GM18526 (cell line): ENCODE measurements around the gene SLC35B2.

ENCODE experiments used
- POLR2A ChIP-seq: IDR thresholded peaks from 3 replicates; pipeline ENCODE4 v1.6.1; 2011; ENCODE audit not compliant: insufficient read length; ENCODE audit errors: extremely low read depth

SLC35B2 gene

DNA sequence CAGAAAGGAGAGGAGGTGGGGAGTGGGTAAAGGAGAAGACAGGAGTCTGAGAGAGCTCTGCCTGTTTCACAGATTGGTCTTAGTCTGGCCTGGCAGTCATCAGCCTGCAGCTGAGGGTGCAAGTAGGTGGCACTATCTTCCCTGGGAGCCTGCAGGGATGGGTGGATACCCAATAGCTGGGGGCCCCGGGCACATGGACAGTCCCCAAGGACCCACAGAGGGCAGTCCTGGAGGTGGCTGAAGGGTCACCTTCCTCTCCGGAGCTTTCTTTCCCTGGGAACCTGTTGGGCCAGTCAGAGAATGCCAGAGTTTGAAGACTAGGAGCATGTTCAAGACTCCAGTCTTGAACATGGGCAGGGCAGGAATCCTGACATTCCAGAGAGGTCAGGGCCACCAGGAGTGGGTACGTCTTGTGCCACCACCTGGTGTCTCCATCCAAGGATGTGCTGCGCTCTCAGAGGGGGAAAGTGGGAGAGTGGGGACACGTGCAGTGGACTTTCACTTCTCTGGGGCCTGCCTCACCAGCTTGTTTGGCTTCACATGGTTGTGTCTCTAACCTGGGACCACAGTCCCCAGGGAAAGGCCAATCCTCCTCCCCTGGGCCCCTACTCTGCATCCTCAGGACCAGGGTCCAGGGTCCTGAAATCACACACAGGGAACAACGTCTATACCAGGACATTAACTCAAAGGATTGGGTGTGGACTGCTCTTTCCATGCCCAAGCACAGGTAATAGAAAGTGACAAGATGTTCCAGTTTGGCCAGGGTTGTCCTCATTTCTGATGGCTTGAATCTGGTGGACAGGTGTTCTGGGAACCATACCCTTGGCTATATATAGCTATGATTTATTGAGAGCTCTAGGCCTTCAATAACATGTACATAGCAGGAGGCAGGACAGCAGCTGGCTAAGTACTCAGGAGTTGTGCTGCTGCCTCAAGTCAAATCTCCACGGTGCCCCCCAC is 37.8 kb upstream of the SLC35B2 start:
- no peak for TF ChIP-seq POLR2A

DNA sequence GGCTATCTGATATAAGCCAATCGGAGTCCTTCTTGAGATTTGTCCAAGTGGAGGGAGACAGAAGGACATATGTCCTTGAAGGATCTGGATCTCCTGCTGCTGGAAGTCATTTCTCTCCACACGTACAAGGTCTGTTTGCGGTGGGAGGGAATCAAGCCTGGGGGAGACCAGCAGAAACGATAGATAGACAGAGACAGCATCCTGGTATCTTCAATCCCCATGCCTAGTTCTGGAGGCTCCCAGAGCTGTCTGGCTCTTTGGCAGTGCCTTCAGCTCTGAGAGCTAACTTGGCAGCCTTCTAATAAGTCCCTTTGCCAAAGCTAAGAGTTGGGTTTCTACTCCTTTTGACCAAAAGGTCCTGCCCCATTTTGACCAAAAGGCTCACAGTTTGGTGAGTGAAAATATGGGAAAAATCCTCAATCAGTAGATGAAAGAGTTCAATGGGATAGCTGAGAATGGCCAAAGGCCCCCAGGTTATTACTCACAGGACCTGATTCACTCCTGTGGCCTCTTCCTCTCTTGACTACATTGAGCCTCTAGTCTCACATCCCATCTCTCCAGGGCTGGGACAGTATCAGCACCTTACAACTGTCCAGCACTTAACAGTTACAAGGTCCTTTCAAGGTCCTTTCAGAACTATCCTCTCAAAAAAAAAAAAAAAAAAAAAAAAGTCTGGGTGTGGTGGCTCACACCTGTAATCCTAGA is 35.5 kb upstream of the SLC35B2 start:
- TF ChIP-seq POLR2A, result no peak

DNA sequence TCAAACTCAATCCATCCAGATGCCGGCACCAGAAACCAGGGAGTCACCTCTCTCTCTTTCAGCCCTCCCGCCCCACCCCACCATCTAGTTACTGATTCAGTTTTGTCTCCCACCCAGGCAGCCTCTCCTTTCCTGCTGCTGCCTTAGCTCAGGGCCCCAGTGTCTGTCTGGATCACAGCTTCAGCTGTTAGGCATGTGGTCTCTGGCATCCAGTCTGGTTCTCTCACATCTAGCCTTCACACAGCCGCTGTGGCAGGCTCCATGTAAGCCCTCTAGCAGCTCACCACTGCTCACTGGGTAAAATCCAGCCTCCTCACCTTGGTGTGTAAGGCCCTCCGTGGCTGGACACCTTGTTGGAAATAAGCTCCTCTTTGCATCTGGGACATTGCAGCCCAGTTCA is 34.5 kb upstream of the SLC35B2 start:
- no peak for TF ChIP-seq POLR2A

DNA sequence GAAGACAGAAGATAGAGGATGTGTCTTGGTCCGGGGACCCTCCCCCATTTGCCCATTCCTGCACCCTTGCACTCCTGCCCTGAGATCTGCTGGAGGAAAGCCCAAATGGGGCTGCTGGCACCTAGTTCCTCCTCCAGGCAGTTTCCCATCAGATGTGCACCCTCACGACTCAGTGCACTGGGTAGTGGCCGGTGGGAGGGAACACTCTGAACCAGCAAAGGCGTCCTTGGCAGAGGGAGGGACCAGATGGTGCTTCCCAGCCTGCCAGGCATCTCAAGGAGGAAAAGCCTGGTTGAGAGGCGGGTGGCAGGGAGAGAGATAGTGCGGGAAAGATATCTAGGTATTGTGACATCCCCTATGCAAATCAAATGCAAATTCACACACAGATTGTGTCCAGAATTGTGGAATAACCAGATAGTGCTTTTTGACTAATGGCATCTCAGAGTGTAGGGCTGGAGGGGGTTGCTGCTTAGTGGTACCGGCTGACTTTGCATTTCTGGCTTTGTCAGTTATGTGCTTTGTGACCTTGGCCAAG is 32.5 kb upstream of the SLC35B2 start:
- no peak for TF ChIP-seq POLR2A

DNA sequence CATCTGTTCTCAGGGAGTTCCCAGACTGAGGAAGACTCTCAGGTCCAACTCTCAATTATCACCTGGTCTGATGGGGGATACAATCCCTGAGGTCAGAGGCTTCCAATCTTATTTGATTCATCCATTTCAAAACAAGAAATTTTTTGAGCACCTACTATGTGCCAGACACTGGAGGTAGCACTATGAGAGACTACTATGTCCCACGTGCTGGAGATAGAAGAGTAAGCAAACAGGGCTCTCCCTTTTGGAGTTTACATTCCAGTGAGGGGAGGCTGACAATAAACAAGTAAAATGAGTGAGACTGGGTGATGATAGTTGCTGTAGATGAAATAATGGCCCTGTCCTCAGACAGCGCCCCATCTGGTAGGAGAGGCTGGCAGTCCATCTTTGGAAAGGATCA is 29.4 kb upstream of the SLC35B2 start:
- TF ChIP-seq POLR2A, result no peak

DNA sequence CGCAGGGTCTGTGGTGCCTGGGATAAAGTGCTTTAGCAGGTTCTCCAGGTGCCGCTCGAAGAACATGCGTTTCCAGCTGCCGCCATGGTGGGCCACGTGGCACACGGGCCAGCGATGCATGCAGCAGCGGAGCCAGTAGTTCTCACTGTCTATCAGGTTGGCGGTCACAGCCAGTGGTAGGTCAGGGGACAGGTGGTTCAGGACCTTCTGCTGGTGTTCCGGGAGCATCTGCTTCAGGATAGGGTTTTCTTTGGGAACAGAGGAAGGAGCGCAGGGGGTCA is 28.9 kb upstream of the SLC35B2 start:
- no peak for TF ChIP-seq POLR2A

DNA sequence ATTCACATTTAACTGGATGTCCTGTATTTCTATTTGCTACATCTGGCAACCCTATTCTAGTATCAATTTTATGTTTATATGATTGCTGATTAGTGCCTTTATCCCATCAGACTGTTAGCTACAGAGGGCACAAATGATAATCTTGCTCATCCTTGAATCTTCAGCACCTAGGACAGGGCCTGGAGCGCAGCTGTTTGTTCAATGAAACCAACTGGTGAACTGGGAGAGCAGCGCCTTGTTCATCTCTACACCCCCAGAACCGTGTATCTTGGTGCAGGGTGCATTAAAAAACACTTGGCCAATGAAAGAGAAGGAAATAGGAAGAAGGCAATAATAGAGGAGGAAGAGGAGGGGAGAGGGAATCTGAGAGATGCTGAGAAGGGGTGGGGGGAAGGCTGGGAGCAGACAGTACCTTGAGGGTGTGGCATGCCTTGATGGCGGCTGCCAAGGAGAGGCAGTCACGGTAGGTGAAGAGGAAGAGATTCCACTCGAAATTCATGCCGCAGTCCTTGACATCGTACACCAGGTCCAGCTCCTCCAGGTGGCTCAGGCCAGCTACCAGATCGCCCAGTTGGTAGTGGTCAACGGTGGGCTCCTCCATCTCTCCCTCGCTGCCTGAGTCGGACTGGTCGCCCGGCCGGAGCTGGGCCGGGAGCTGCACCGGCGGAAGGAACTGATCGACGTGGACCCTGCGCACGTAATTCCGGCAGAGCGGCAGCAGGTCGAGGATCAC is 28.4 kb upstream of the SLC35B2 start:
- no peak for TF ChIP-seq POLR2A

DNA sequence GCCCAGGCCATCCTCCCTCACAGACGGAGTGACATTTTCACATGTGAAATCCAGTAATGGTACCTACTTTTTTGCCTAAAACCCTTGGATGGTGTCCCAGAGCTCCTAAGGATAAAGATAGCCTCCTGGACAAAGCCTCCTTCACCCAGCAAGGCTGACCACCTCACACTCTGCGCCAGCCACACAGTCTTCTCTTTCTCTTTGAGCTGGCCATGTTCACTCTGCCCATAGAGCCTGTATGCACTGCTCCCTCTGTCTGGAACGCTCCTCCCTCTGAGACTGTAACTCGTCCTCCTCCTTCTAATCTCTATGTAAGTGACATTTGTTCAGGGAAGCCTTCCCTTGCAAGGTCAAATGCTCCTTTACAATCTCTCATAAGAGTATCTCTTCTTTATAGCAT is 27.5 kb upstream of the SLC35B2 start:
- TF ChIP-seq POLR2A, result no peak

DNA sequence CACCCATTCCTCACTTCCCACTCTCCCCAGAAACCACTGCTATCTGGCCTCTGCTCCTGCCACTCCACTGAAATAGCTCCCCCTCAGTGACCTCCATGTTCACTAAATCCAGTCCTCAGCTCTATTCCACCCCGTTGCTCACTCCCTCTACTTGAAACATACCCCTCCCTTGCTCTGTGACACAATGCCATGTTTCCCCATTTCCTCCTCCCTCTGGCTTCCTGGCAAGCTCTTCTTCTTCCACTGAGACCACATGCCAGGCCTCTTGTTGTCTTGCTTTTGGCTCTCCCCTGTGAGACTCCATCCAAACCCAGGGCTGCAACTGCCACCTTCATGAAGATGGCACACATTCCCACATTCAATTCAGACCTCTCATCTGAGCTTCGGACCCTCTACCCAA is 26.8 kb upstream of the SLC35B2 start:
- no peak for TF ChIP-seq POLR2A

DNA sequence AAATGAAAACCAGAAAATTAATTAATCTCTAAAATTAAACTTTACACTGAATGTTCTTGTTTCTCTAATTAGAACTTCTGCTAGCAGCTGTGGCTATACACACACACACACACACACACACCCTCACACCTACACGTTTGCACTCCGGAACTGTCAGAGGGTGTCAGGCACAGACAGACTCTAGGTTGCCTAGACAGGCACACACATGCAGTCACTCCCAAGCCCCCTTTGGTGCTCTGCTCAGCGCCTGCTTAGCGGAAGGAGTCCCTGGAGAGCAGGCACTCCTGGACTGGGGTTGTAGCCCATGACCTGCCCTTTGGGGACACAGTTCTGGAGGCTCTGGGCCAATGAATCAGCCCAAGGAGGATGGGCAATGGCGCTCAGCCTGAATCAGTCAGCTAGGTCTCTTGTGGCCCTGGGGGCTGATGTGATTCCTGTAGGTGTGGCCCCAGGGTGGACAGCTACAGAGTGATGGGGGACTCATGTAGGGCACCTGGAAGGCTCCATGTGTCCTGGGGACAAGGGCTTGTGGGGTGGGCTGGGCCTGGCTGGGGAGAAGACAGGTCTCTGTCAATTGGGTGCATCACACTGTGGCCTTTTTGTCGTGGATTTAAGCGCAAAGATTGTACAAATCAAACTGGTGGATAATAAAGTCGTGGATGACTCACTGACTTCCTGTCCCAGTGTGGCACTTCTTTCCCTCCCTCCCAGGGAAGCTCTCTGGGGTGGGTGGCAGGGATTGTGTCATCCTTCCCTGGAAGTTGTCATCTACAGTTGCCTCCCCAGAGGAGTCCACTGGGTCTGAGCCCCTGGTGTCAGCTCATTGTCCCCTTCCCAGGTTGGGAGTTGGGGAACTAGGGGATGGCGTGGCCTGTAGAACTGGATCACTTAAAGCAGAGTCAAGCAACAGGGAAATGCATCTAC is 21.7 kb upstream of the SLC35B2 start:
- TF ChIP-seq POLR2A, result no peak

DNA sequence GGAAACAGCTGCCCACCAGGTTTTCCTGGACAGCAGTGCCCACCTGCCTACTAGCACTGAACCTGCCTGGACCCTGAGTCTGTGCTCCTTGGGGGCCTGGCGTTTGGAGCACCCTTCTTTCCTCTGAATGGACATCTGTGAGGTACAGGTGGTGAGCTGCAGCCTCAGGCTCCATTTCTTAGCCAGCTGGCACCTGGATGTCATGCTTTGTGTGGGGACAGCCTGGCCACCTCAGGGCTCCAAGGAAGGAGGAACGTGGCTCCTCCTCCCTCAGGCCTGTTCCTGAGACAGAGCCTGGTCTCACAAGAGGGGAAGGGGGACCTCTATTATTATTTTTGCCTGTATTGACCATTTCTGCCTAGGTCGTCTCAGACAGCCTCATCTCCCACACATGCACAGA is 21.0 kb upstream of the SLC35B2 start:
- no peak for TF ChIP-seq POLR2A

DNA sequence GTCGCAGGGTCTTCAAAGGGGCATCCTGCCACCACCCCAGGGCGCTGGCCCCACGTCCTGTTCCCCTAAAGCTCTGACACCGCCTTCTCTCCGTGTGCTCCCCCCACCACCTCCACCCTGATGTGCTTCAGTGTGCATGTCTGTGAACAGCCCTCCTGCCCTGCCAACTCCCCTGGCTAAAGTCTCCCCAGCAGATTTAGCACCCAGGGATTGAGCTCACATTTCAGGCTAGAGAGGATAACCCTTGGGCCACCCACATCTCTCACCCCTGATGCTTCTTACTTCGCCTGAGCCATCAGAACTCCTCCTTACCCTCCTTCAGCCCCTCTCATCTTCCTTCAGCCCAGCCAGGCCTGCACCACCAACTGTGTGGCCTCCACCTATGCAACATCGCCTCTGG is 20.4 kb upstream of the SLC35B2 start:
- TF ChIP-seq POLR2A, result no peak

DNA sequence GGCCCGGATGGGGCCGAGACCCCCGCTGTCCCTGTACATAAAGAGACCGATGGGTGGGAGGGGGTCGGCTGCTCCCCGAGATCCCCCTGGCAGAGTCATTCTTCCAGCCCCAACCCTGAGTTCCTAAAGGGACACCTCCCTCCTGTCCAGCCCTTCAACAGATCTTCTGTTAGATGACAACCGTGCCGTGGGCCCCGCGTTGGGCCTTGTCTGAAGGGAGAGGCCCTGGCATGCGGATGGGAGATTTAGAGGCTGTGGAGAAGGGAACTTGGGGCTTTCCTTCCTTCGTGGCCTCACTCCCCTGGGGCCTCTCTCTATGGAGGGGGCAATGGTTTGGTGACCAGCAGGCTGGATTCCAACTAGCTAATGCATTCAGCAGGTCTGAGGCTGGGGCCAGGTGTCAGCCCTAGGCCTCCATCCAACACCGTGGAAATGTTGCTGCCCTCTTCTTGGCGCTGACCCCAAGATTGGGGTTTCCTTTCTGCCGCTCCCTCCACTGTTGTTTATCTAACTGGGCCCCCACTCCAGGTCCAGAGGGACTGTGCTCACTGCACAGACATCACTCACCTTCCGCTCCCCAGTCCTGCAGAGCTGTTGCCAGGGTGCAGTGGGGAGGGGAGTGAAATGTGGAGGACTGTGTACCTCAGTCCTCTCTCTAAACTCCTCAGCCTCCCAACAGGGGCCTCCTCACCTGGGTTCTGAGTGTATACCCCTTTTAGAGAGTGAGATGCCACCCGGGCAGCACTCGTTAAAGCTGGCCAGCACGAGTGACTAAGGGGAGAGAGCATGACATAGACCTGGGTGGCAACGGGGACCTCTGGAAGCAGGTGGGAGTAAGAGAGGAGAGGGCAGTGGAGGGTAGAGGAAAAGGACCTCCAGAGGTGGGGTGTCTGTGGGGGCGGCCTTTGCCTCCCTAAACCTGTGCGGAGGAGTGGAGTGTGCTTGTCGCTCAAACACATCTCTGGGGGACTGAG is 19.6 kb upstream of the SLC35B2 start:
- no peak for TF ChIP-seq POLR2A
